ENCODE results near the gene RGS6.

GRCh38 chr14:72186523-72186922 is 254.3 kb downstream of the RGS6 start:
- TF ChIP-seq POLR2A (IDR thresholded peaks at IDR 0.05) (no peak), CTCF (IDR thresholded peaks at IDR 0.05) (no peak)
